ENCODE measurements around the gene HYAL3. TPM values are rescaled to one million over a fixed set of nuclear protein-coding genes. Genes with fewer than 3 reads are reported as not detected.
"Not testable (repeated sequence)": the region's sequence is repeated elsewhere in the genome, so short reads cannot be mapped to it uniquely, and the experiment has no call there.

HYAL3 gene
- total RNA-seq, 2 experiments from 2014 or later = 9.7 to 12.7 TPM

DNA sequence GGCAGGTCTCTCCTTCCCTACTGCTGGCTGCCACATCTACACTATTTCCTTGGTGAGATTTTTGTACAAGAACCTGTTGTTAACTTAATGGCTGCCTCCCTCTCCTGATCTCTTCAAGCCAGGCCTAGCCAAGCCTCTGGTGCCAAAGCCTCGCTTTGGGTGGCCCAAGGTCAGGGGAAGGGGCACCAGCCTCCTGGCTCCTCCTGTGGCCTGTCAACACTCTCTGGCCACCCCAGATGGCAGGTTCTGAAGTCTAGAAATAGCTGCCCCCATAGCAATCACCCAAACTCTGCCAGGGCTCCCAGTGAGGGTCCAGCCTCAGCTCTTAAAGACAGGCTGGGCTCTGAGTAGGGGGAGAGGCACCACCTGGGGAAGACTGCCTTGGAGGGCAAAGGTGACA, 11.9 kb downstream of the HYAL3 start:
- no peak overlapping the region for H3K27ac Mint-ChIP-seq

DNA sequence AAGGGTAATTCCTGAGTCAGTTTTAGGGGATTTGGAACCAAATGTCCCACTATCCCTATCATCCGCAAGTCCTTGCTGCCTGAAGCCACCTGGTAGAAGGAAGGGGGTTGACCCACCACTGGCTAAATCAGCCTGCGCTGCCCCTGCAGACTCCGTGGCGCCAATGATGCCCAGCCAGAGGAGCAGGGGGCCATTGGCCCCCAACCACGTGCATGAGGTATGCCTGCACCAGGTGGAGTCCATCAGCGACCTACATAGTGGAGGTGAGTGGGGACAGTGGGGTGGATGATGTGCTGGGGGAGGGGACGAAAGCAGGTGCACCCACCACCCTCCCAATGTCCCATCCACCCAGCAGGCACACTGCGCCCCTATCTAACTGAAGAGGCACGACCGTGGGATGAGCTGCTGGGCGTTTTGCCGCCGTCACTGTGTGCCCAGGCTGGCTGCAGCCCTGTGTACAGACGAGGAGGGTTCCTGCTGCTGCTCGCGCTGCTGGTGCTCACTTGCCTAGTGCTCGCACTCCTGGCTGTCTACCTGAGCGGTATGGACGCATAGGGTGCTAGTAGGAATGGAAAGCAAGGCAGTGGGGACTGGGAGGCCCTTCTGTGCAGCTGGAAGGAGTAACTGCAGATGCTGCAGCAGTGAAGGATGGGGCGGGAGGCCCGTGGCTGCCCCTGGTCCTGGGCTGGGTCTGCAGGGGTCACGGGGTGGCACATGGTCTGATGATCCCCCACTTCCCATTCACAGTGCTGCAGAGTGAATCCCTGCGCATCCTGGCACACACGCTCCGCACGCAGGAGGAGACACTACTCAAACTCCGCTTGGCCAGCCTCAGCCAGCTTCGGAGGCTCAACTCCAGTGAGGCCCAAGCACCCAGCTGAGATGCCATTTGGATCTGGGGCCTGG, 12.6 kb downstream of the HYAL3 start:
- peaks cover 11% of the 10 kb centered on the region for H3K36me3 Mint-ChIP-seq (ENCODE audit: low read depth)
- ATAC-seq = peak; percentile 9
- no peaks in the 10 kb centered on the region for H3K9me3 Mint-ChIP-seq (ENCODE audit: insufficient read depth)
- no peak for DNase-seq
- peaks cover 10% of the 10 kb centered on the region for H3K4me1 Mint-ChIP-seq (ENCODE audit: low read depth)
- no peak overlapping the region for H3K27ac Mint-ChIP-seq
- H3K4me3 Mint-ChIP-seq = no peak overlapping the region
- H3K27me3 Mint-ChIP-seq (ENCODE audit: low read depth) = no peaks in the 10 kb centered on the region
- CTCF ChIA-PET = interaction anchor here (1.3 kb wide), 1 partner anchor 40 kb away, joined by 3 read pairs; no protein-coding TSS in a partner anchor
- POLR2A ChIA-PET = no interaction called here

More for the DNA sequence above, 11.9 kb downstream of the HYAL3 start:
- Mint-ChIP-seq H3K4me3 (no peak overlapping the region), H3K36me3 (ENCODE audit: low read depth) (peaks cover 11% of the 10 kb centered on the region), H3K27me3 (ENCODE audit: low read depth) (no peaks in the 10 kb centered on the region), H3K4me1 (ENCODE audit: low read depth) (peaks cover 10% of the 10 kb centered on the region), H3K9me3 (ENCODE audit: insufficient read depth) (no peaks in the 10 kb centered on the region)
- ChIA-PET CTCF (interaction anchor here (1.2 to 1.3 kb wide), 2 partner anchors 41 to 93 kb away, joined by 3 read pairs; no protein-coding TSS in a partner anchor), POLR2A (interaction anchor here (2.3 kb wide), 1 partner anchor 12 kb away, joined by 8 read pairs; the partner anchor contains the start of genes HYAL3 and NAA80)
- DNase-seq (no peak), ATAC-seq (no peak)

DNA sequence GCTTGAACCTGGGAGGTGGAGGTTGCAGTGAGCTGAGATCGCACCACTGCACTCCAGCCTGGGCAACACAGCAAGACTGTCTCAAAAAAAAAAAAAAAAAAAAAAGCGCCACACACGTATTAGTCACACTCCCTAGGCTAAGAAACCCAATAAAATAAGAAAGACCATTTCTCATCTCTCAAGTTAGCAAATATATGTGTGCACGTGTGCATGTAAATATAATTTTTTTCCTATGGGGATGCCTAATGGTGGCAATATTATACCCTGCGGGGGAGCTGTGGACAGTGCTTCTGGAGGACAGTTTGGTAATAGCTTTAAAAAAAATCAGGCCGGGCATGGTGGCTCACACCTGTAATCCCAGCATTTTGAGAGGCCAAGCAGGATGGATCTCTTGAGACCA, 15.1 kb downstream of the HYAL3 start:
- POLR2A ChIA-PET; ATAC-seq; H3K4me3 Mint-ChIP-seq; H3K27ac Mint-ChIP-seq; DNase-seq; H3K9me3 Mint-ChIP-seq (ENCODE audit: insufficient read depth); H3K27me3 Mint-ChIP-seq (ENCODE audit: low read depth); H3K36me3 Mint-ChIP-seq (ENCODE audit: low read depth); H3K4me1 Mint-ChIP-seq (ENCODE audit: low read depth): not testable (repeated sequence)
- CTCF ChIA-PET = interaction anchor here (1.0 to 2.0 kb wide), 2 partner anchors 37 to 38 kb away, joined by 3 to 6 read pairs; no protein-coding TSS in a partner anchor

DNA sequence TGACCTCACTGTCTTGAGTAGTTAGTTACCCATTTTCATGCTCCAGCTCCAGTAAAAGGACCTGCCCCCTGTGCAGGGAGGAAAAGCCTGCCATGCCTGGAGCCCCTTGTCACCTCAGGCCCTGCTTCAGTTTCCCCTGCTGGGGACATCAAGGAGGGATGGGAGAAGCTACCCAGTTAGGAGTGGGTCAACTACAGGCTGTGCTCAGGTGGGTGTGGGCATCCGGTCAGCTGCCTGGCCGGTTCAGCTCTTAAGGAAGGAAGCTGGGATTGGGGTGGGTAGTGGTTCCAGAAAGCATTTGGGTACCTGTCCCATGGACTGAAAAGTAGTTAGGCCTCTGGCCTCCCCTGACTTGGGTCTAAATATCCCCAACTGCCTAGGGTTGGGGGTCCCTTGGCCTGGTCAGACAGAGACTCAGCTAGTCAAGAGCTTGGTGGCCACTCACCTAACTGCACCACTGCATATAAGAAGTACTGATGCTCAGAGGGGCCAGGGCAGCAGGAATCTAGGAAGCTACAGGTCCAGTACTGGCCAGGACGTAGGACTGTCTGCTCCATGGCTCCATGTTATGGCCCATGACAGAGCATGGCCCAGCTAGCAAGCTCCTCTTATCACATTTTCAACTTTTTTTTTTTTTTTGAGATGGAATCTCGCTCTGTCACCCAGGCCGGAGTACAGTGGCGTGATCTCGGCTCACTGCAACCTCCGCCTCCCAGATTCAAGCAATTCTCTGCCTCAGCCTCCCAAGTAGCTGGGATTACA, 19.8 kb downstream of the HYAL3 start:
- no peak for DNase-seq
- Mint-ChIP-seq H3K4me3 (no peak overlapping the region), H3K4me1 (ENCODE audit: low read depth) (peaks cover 16% of the 10 kb centered on the region), H3K27ac (no peak overlapping the region), H3K27me3 (ENCODE audit: low read depth) (peaks cover 33% of the 10 kb centered on the region), H3K9me3 (ENCODE audit: insufficient read depth) (no peaks in the 10 kb centered on the region), H3K36me3 (ENCODE audit: low read depth) (no peaks in the 10 kb centered on the region)
- POLR2A ChIA-PET = interaction anchor here (0.6 to 0.7 kb wide), 2 partner anchors 10 to 18 kb away, joined by 3 to 4 read pairs; no protein-coding TSS in a partner anchor
- CTCF ChIA-PET = interaction anchor here (1.0 to 3.7 kb wide), 4 partner anchors 33 to 85 kb away, joined by 3 to 15 read pairs (median 9); no protein-coding TSS in a partner anchor
- ATAC-seq = no peak

DNA sequence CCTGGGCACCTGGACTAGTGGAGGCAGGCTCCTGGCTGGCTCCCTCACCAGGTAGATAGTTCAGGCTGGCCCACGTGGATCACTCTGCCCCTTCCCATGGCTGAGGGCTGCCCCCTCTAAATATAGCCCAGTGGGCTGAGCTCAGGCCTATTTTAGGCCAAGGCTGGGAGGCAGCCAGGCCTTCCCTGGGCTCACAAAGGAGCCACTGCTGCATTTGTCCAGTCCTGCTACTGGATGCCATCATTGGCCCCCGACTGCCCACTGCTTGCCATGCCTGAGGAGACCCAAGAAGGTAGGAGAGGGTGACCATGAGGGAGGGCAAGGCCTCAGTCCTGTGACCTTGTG, 20.4 kb downstream of the HYAL3 start, which contains the start of gene LSMEM2:
Gene LSMEM2, plus strand, starts transcription at position 208 of the 345 bp plus-strand sequence. Its CDS starts 27 bp downstream, at position 235.
- Mint-ChIP-seq H3K27ac (no peak within 1 kb of the TSS), H3K36me3 (ENCODE audit: low read depth) (no peaks in the 10 kb centered on the region), H3K9me3 (ENCODE audit: insufficient read depth) (no peaks in the 10 kb centered on the region), H3K4me3 (no peak within 1 kb of the TSS), H3K4me1 (ENCODE audit: low read depth) (peaks cover 20% of the 10 kb centered on the region), H3K27me3 (ENCODE audit: low read depth) (peaks cover 38% of the 10 kb centered on the region)
- CTCF ChIA-PET = interaction anchor here (1.0 to 3.7 kb wide), 4 partner anchors 32 to 84 kb away, joined by 3 to 15 read pairs (median 9); no protein-coding TSS in a partner anchor
- POLR2A ChIA-PET = interaction anchor here (0.7 to 1.2 kb wide), 2 partner anchors 10 to 83 kb away, joined by 3 read pairs; no protein-coding TSS in a partner anchor
- DNase-seq (no peak), ATAC-seq (no peak)

DNA sequence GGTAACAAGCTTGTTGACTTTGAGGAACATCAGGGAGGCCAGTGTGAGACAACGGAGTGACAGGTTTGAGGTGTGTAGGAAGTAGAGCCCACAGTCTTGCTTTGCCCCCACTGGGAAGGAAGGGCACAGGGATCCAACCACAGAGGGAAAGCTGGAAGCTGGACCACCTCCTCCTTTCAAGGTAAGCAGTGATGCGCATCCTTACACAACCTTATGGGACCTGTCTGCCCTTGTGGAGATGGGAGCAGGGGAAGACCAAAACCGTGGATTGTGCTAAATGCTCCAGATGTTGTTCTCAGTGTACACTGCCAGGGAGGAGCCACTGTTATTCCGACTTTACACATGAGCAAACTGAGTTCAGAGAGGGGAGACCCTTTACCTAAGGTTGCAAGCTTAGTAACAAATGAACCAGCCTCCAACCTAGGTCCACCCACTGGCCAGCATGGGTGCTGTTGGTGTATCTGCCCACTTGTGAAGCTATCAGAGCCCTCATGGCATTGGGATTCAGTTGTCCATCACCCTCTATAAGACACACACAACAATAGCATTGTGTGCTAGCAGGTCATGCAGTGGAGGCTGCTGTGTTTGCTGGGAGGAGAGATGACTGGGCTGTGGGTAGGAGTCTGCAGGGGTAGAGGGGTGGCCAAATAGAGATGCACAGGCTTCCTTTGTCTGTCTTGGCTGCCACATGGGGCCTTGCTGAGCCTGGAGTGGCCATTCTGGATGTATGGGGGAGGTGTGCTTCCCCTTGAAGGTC, 20.9 kb downstream of the HYAL3 start:
- no peaks in the 10 kb centered on the region for H3K36me3 Mint-ChIP-seq (ENCODE audit: low read depth)
- POLR2A ChIA-PET = interaction anchor here (1.2 kb wide), 1 partner anchor 82 kb away, joined by 3 read pairs; no protein-coding TSS in a partner anchor
- CTCF ChIA-PET = interaction anchor here (1.0 to 3.7 kb wide), 4 partner anchors 32 to 53 kb away, joined by 3 to 15 read pairs (median 12); no protein-coding TSS in a partner anchor
- H3K4me3 Mint-ChIP-seq = no peak overlapping the region
- H3K27me3 Mint-ChIP-seq (ENCODE audit: low read depth) = peaks cover 39% of the 10 kb centered on the region
- DNase-seq = no peak
- H3K9me3 Mint-ChIP-seq (ENCODE audit: insufficient read depth) = no peaks in the 10 kb centered on the region
- peaks cover 22% of the 10 kb centered on the region for H3K4me1 Mint-ChIP-seq (ENCODE audit: low read depth)
- ATAC-seq = no peak
- no peak overlapping the region for H3K27ac Mint-ChIP-seq

DNA sequence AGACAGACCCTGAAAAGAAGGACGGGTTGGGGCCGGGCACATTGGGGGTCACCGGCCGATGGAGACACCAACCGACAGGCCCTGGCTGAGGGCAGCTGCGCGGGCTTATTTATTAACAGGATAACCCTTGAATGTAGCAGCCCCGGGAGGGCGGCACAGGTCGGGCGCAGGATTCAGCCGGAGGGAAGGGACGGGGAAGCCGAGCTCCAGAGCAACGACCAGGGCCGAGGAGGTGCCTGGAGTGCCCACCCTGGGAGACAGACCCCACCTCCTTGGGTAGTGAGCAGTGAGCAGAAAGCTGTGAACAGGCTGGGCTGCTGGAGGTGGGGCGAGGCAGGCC, 22.5 kb downstream of the HYAL3 start:
- Mint-ChIP-seq H3K4me1 (ENCODE audit: low read depth) (peaks cover 30% of the 10 kb centered on the region), H3K27me3 (ENCODE audit: low read depth) (peaks cover 43% of the 10 kb centered on the region), H3K9me3 (ENCODE audit: insufficient read depth) (no peaks in the 10 kb centered on the region), H3K27ac (no peak overlapping the region), H3K36me3 (ENCODE audit: low read depth) (no peaks in the 10 kb centered on the region), H3K4me3 (no peak overlapping the region)
- ATAC-seq (no peak), DNase-seq (no peak)
- ChIA-PET CTCF (interaction anchor here (0.8 to 3.8 kb wide), 5 partner anchors 17 to 52 kb away, joined by 3 to 17 read pairs (median 9); partner anchors contain the start of gene TUSC2), POLR2A (interaction anchor here (1.1 kb wide), 1 partner anchor 30 kb away, joined by 5 read pairs; no protein-coding TSS in a partner anchor)

DNA sequence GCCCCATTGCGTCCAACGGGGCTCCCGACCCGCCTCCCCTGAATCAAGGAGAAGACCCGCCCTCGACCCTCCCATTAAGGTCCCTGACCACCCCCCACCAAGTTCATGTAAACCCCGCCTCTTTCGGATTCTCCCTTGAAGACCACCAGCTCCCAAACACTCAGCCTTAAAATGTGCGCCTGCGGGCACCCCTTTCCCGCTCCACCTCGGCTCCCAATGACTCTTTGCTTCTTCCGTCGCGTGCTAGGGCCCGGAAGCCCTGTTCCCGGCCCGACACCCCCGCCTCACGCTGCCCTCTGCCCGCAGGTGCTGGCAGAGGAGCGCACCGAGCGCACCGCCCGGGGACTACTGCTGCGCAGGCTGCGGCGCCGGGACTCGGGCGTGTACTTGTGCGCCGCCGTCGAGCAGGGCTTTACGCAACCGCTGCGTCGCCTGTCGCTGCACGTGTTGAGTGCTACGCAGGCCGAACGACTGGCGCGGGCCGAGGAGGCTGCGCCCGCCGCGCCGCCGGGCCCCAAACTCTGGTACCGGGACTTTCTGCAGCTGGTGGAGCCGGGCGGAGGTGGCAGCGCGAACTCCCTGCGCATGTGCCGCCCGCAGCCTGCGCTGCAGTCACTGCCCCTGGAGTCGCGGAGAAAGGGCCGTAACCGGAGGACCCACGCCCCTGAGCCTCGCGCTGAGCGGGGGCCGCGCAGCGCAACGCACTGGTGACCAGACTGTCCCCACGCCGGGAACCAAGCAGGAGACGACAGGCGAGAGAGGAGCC, 23.0 kb downstream of the HYAL3 start:
- peaks cover 34% of the 10 kb centered on the region for H3K4me1 Mint-ChIP-seq (ENCODE audit: low read depth)
- ATAC-seq (no peak), DNase-seq (peak; percentile 55)
- H3K27me3 Mint-ChIP-seq (ENCODE audit: low read depth) = peaks cover 43% of the 10 kb centered on the region
- ChIA-PET CTCF (interaction anchor here (0.8 to 3.8 kb wide), 5 partner anchors 16 to 52 kb away, joined by 3 to 17 read pairs (median 3); partner anchors contain the start of gene TUSC2), POLR2A (no interaction called here)
- H3K4me3 Mint-ChIP-seq = no peak overlapping the region
- H3K9me3 Mint-ChIP-seq (ENCODE audit: insufficient read depth) = no peaks in the 10 kb centered on the region
- no peaks in the 10 kb centered on the region for H3K36me3 Mint-ChIP-seq (ENCODE audit: low read depth)
- H3K27ac Mint-ChIP-seq = no peak overlapping the region

DNA sequence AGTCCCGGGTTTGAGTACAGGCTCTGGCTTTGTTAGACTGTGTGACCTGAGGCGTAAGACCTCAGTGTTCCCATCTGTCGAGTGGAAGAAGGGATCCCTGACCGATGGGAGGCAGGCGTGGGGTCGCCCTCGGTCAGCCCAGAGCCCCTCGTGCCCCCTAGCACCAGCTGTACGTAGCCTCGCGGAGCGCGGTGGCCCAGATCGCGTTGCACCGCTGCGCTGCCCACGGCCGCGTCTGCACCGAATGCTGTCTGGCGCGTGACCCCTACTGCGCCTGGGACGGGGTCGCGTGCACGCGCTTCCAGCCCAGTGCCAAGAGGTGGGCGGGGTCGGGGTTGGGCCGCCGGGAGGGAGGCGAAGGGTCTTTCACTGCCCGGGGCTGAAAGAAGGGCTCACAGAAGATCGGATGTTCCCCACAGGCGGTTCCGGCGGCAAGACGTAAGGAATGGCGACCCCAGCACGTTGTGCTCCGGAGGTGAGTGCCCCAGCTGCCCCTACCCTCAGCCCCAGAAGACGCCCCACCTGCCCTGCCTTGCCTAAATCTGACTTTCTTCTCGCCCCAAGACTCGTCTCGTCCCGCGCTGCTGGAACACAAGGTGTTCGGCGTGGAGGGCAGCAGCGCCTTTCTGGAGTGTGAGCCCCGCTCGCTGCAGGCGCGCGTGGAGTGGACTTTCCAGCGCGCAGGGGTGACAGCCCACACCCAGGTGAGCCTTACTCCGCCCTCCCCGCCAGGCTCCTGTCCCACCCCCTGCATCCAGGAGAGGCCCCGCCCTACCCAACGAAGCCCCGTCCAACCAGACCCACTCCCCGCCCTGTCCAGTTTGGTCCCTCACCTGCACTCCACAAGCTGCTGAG, 23.8 kb downstream of the HYAL3 start:
- H3K4me3 Mint-ChIP-seq = no peak overlapping the region

More for the DNA sequence above, 23.8 kb downstream of the HYAL3 start:
- ChIA-PET CTCF (interaction anchor here (0.6 to 3.8 kb wide), 16 partner anchors 17 to 85 kb away, joined by 3 to 17 read pairs (median 4); partner anchors contain the start of genes GNAI2 and IFRD2), POLR2A (interaction anchor here (1.1 kb wide), 1 partner anchor 23 kb away, joined by 3 read pairs; no protein-coding TSS in a partner anchor)
- Mint-ChIP-seq H3K9me3 (ENCODE audit: insufficient read depth) (no peaks in the 10 kb centered on the region), H3K36me3 (ENCODE audit: low read depth) (no peaks in the 10 kb centered on the region), H3K4me1 (ENCODE audit: low read depth) (peaks cover 34% of the 10 kb centered on the region), H3K27me3 (ENCODE audit: low read depth) (peaks cover 43% of the 10 kb centered on the region), H3K27ac (no peak overlapping the region)
- no peak for ATAC-seq
- no peak for DNase-seq

Measured in activated CD8-positive, alpha-beta T cell treated with anti-CD3 and anti-CD28 coated beads, Interleukin-2, amount 10 ng/mL, durations not matched to agents 7 days and 5 days (primary cell).